Measurements from ENCODE around the gene BTBD18.

DNA sequence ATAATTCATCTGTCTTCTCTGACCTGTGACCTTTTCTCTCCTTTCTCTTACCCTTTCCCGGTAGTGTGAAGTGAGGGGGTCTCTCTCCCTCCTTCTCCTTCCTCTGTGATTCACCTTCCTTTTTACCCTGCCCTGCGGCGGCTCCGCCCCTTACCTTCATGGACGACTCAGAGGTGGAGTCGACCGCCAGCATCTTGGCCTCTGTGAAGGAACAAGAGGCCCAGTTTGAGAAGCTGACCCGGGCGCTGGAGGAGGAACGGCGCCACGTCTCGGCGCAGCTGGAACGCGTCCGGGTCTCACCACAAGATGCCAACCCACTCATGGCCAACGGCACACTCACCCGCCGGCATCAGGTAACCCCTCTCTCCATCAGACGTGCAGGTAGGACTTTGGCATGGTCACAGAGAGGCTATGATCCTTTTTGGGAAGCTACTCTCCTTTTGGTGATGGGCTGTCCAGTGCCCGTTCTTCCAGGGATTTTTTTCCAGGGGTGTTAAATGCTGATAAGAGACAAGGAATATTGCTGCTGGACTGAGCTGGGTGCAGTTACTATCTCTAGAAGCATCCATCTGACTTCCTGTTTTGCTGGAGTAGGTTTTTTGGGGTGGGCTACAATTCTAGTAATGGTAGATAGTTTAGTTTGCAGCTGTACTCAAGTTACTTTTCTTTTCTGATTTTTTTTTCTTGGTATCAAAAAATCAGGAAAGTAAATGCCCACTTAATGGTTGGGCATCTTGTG is 39.9 kb upstream of the BTBD18 start:
- no peak for TF ChIP-seq EZH2 (IDR thresholded peaks at IDR 0.05; ENCODE audit: low read length)
- TF ChIP-seq, protein P1, sequence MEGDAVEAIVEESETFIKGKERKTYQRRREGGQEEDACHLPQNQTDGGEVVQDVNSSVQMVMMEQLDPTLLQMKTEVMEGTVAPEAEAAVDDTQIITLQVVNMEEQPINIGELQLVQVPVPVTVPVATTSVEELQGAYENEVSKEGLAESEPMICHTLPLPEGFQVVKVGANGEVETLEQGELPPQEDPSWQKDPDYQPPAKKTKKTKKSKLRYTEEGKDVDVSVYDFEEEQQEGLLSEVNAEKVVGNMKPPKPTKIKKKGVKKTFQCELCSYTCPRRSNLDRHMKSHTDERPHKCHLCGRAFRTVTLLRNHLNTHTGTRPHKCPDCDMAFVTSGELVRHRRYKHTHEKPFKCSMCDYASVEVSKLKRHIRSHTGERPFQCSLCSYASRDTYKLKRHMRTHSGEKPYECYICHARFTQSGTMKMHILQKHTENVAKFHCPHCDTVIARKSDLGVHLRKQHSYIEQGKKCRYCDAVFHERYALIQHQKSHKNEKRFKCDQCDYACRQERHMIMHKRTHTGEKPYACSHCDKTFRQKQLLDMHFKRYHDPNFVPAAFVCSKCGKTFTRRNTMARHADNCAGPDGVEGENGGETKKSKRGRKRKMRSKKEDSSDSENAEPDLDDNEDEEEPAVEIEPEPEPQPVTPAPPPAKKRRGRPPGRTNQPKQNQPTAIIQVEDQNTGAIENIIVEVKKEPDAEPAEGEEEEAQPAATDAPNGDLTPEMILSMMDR (optimal IDR thresholded peaks at IDR 0.05 in 1 of 3, IDR thresholded peaks at IDR 0.05 in 1 of 3, conservative IDR thresholded peaks at IDR 0.05 in 1 of 3; ENCODE audit: extremely low read depth in 1 of 3, insufficient read depth in 2 of 3, low read length in 3 of 3): no peak

Data from keratinocyte (primary cell).